ENCODE results near the gene HOXA1.

Gene HOXA1

DNA sequence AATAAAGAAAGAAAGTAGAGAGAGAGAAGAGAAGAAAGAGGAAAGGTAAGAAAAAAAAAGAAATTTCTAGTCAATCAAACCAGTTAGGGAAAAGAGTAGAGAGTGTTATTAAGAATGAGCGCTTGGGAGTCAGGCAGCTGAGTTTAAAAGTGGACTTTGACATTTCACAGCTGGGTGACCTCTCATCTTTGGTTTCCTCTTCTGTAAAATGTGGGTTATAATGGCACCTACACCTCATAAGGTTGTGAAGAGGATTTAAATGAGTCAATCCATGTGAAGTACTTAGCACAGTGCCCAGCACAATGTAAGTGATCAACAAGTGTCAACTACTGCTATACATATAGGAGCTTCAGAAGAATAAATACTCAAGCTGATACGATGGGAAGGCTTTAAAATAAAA, 12.2 kb downstream of the HOXA1 start (continued):
- TF ChIP-seq, protein P1, sequence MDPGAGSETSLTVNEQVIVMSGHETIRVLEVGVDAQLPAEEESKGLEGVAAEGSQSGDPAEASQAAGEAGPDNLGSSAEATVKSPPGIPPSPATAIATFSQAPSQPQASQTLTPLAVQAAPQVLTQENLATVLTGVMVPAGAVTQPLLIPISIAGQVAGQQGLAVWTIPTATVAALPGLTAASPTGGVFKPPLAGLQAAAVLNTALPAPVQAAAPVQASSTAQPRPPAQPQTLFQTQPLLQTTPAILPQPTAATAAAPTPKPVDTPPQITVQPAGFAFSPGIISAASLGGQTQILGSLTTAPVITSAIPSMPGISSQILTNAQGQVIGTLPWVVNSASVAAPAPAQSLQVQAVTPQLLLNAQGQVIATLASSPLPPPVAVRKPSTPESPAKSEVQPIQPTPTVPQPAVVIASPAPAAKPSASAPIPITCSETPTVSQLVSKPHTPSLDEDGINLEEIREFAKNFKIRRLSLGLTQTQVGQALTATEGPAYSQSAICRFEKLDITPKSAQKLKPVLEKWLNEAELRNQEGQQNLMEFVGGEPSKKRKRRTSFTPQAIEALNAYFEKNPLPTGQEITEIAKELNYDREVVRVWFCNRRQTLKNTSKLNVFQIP (CRISPR knock-in tag; IDR thresholded peaks at IDR 0.05; ENCODE audit: borderline replicate concordance, low read depth) = no peak

DNA sequence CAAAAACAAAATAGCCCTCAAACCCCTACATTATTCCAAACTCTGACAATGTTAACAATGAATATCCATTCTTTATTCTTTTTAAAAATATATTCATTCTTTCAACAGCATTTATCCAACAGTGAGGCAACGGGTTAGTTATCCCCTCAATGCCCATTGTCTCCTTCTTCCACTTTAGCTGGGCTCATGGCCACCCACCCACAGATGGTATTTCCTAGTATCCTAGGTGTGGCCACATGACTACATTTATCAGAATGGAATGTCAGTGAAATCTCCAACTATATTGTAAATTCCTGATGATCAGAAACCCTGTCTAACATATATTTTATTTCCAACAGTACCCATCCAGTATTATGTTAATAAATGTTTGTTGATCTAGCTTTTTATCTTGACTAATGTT, 13.6 kb downstream of the HOXA1 start:
- ATAC-seq = no peak

DNA sequence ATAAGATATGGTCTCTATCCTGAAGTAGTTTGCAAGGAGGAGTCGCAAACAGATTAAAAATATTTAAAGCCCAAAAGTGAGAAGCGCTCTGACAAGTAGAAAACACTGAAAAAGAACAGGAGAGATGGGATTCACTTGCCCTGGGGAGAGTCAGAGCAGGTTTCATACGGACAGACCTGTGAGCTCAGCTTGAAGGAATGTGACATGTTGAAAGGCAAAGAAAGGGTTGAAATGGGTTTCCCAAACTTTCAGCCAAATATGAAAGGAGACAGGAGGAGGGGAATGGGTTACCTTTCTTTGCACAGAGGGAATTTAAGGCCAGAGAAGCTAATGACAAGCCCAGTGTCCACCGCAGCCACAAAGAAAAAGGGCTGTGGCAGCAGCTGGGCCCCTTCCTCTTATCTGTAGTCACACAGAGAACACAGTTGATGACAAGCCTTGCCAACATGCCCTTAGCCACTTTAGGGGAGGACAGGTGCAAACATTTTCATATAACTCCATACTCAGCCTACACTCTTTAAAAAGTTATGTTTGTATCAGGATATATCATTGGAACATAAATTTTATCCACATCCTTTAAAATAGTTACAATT, 14.9 kb downstream of the HOXA1 start:
- TF ChIP-seq CSDC2 (CRISPR knock-in tag; IDR thresholded peaks at IDR 0.05) (no peak), ZNF70 (CRISPR knock-in tag; IDR thresholded peaks at IDR 0.05) (no peak), TOX (CRISPR knock-in tag; IDR thresholded peaks at IDR 0.05; ENCODE audit: borderline replicate concordance) (no peak), ZFP3 (CRISPR knock-in tag; IDR thresholded peaks at IDR 0.05) (no peak), RARB (CRISPR knock-in tag; IDR thresholded peaks at IDR 0.05) (no peak), ARNTL (CRISPR knock-in tag; IDR thresholded peaks at IDR 0.05; ENCODE audit: borderline replicate concordance, low read depth) (no peak)

More for the DNA sequence above, 13.6 kb downstream of the HOXA1 start:
- no peak for TF ChIP-seq BACH2 (CRISPR knock-in tag; IDR thresholded peaks at IDR 0.05; ENCODE audit: borderline replicate concordance)
- no peak for TF ChIP-seq RARB (CRISPR knock-in tag; IDR thresholded peaks at IDR 0.05)
- TF ChIP-seq ZNF70 (CRISPR knock-in tag; IDR thresholded peaks at IDR 0.05) = no peak
- TF ChIP-seq ZNF565 (CRISPR knock-in tag; conservative IDR thresholded peaks at IDR 0.05; ENCODE audit: low read depth) = no peak
- no peak for TF ChIP-seq TOX (CRISPR knock-in tag; IDR thresholded peaks at IDR 0.05; ENCODE audit: borderline replicate concordance)
- no peak for TF ChIP-seq CSDC2 (CRISPR knock-in tag; IDR thresholded peaks at IDR 0.05)
- TF ChIP-seq, protein P2, sequence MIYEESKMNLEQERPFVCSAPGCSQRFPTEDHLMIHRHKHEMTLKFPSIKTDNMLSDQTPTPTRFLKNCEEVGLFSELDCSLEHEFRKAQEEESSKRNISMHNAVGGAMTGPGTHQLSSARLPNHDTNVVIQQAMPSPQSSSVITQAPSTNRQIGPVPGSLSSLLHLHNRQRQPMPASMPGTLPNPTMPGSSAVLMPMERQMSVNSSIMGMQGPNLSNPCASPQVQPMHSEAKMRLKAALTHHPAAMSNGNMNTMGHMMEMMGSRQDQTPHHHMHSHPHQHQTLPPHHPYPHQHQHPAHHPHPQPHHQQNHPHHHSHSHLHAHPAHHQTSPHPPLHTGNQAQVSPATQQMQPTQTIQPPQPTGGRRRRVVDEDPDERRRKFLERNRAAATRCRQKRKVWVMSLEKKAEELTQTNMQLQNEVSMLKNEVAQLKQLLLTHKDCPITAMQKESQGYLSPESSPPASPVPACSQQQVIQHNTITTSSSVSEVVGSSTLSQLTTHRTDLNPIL (CRISPR knock-in tag; IDR thresholded peaks at IDR 0.05; ENCODE audit: low read depth) = no peak
- no peak for TF ChIP-seq ARNTL (CRISPR knock-in tag; IDR thresholded peaks at IDR 0.05; ENCODE audit: borderline replicate concordance, low read depth)
- TF ChIP-seq, protein P3, sequence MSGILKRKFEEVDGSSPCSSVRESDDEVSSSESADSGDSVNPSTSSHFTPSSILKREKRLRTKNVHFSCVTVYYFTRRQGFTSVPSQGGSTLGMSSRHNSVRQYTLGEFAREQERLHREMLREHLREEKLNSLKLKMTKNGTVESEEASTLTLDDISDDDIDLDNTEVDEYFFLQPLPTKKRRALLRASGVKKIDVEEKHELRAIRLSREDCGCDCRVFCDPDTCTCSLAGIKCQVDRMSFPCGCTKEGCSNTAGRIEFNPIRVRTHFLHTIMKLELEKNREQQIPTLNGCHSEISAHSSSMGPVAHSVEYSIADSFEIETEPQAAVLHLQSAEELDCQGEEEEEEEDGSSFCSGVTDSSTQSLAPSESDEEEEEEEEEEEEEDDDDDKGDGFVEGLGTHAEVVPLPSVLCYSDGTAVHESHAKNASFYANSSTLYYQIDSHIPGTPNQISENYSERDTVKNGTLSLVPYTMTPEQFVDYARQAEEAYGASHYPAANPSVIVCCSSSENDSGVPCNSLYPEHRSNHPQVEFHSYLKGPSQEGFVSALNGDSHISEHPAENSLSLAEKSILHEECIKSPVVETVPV (CRISPR knock-in tag; IDR thresholded peaks at IDR 0.05) = no peak
- no peak for TF ChIP-seq ZFP30 (CRISPR knock-in tag; IDR thresholded peaks at IDR 0.05)
- no peak for TF ChIP-seq ZC3H10 (CRISPR knock-in tag; IDR thresholded peaks at IDR 0.05)
- no peak for TF ChIP-seq ESRRG (CRISPR knock-in tag; IDR thresholded peaks at IDR 0.05)

DNA sequence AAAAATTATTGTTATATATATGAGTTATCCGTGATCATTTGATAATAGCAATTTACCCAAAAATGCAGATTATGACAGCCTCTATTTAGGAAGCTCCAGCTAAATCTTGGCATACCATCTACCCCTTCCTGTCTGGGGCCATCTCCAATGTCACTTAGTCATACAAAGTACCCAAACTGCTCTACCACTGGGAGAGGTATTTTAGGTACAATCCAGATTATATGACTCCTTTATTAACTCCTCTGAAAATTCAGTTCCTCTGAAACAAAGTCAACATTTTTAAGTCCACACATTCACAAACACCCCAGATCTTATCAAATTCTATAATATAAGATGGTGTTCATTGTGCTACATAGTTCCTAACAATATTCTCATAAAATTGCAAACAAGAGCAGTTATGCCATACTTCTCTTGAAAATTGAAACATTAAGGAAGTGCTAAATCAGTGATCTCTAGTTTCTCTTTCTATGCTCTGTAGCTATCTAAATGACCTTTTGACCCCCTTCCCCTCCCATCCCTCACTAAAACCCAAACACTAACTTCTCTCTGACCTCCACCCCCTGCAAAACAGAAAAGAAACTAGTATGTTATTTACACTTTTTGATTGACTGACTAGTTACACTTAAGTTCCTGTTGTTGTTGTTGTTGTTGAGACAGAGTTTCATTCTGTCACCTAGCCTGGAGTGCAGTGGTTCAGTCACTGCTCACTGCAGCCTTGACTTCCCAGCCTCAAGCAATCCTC, 16.4 kb downstream of the HOXA1 start:
- no peak for ATAC-seq
- TF ChIP-seq OSR1 (CRISPR knock-in tag; IDR thresholded peaks at IDR 0.05) (no peak), BACH2 (CRISPR knock-in tag; IDR thresholded peaks at IDR 0.05; ENCODE audit: borderline replicate concordance) (no peak), ZNF70 (CRISPR knock-in tag; IDR thresholded peaks at IDR 0.05) (no peak), SNAI2 (CRISPR knock-in tag; IDR thresholded peaks at IDR 0.05) (no peak), ZNF565 (CRISPR knock-in tag; conservative IDR thresholded peaks at IDR 0.05; ENCODE audit: low read depth) (no peak)
- TF ChIP-seq, protein P3 (CRISPR knock-in tag; IDR thresholded peaks at IDR 0.05) = no peak
- TF ChIP-seq, protein P1 (CRISPR knock-in tag; IDR thresholded peaks at IDR 0.05; ENCODE audit: borderline replicate concordance, low read depth) = no peak

More for the DNA sequence above, 14.9 kb downstream of the HOXA1 start:
- no peak for ATAC-seq
